ENCODE measurements around the gene UBXN11.

DNA sequence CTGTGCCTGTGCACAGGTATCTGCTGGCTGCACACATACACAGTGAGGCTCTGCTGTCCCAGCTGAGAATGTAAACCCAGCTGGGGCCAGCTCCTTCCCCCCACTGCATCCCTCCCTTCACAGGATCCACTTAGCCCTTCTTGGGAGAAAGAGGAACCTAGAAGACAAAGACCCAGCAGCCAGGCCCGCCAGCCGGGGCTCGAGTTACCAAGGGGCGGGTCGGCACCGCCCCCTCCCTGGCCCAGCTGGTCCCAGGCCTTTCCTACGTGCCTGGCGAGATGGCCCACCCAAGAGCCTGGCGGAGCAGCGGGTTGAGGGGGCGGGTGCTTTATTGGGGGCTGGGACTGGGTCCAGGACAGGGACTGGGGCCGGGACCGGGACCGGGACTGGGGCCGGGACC lies 24.5 kb downstream of the UBXN11 start:
- TF ChIP-seq, protein P1, sequence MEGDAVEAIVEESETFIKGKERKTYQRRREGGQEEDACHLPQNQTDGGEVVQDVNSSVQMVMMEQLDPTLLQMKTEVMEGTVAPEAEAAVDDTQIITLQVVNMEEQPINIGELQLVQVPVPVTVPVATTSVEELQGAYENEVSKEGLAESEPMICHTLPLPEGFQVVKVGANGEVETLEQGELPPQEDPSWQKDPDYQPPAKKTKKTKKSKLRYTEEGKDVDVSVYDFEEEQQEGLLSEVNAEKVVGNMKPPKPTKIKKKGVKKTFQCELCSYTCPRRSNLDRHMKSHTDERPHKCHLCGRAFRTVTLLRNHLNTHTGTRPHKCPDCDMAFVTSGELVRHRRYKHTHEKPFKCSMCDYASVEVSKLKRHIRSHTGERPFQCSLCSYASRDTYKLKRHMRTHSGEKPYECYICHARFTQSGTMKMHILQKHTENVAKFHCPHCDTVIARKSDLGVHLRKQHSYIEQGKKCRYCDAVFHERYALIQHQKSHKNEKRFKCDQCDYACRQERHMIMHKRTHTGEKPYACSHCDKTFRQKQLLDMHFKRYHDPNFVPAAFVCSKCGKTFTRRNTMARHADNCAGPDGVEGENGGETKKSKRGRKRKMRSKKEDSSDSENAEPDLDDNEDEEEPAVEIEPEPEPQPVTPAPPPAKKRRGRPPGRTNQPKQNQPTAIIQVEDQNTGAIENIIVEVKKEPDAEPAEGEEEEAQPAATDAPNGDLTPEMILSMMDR (IDR thresholded peaks at IDR 0.05), result no peak
- TF ChIP-seq POLR2A (IDR thresholded peaks at IDR 0.05) (no peak), EP300 (IDR thresholded peaks at IDR 0.05) (no peak)

Data from tibial nerve (tissue), 4 donors.